Activated T-helper 9 cell treated with anti-CD3 and anti-CD28 coated beads, Interleukin-2, amount 50 U/mL, for 16 hours (primary cell): ENCODE data around the gene PCGF3.
"Not testable (repeated sequence)": the region's sequence is repeated elsewhere in the genome, so short reads cannot be mapped to it uniquely, and the experiment has no call there.

Source experiments
- DNase-seq: peaks from one replicate; pipeline ENCODE4 v3.0.0-alpha.2; 2020; ENCODE audit warnings: low read depth

Gene PCGF3

DNA sequence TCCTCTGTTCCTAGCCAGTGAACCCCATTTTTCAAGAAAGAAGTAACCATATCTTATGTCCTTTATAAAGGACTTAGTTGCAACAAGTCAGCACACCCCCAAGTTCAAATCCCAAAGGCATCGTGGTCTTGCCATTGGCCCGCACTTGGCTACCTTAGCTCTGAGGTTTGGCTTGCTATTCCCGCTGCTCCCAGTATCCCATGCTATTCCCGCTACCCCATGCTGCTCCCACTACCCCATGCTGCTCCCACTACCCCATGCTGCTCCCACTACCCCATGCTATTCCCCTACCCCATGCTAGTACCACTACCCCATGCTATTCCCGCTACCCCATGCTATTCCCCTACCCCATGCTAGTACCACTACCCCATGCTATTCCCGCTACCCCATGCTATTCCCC lies 37.4 kb upstream of the PCGF3 start:
- DNase-seq: not testable (repeated sequence)

DNA sequence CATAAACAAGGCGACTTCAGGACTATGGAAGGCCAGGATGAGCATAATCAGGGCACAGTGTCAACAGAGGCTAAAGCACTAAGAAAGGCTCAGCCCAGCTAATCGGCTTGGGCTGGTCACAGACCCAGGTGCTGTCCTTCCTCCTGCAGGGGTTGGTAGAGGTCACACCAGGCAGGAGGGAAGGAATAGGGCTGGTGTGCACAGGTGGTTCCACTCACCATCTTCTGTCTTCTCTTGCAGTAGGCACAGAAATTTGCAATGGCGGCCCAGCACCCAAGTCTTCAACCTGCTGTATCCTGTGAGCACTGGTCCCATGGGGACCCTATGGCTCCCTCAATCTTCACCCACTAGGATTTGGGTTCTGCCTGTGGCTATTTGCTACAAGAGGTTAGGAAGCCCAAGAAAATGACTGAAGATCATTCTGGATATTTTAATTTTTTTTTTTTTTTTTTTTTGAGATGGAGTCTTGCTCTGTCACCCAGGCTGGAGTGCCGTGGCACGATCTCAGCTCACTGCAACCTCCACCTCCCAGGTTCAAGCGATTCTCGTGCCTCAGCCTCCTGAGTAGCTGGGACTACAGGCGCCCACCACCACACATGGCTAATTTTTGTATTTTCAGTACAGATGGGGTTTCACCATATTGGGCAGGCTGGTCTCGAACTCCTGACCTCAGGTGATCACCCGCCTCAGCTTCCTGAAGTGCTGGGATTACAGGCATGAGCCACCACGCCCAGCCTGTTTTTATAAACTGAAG lies 35.6 kb upstream of the PCGF3 start:
- DNase-seq: not testable (repeated sequence)

DNA sequence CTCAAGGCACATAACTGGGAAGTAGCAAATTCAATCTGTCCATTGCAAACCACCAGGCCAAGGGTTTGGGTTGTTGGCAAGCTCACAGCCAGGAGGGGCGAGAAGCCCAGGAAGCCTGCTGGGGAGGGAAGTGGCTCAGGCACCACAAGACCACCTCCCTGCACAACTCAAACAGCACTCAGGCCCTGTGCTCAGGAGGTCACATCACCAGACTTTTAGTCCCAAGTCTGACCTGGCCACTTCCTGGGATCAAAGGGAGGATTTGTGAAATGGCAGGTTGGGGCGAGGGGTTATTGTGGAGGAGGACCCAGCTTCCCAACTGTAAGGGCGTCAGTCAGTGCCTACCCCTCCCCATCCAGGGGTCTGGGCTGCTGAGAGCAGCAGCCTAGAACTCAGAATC lies 33.9 kb upstream of the PCGF3 start:
- DNase-seq: no peak

DNA sequence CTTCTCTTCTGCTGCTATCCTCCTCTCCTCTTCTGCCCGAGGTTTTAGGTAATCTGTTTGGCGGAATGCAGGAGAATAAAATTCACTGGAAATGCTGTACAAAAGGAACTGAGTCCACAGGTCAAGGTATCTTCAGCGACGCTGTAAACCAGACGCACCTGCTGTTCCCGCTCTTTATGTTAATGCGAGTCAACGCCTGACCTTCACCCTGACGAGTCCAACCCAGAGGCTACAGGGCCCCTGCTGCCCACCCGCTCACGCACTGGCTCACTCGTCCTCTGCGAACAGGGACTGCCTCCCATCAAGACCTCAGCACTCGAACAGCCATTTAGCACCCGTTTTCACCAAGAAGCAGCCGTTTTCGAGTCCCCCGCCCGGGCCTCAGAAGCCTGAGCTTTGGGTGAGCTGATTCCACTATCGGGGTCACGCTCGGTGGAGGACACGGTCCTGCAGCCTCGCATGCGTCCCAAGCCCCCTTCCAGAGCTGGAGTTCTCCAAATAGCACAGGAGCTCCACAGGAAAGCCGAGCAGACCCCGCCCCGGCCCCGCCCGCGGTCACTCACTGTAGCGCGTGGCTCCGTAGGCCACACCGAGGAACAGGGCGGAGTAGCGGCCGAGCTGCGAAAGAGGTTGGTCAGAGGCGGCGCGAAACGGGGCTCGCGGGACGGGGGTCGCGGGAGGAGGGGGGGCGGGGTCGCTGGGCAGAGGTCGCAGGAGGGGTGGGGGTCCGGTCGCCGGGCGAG lies 32.1 kb upstream of the PCGF3 start:
- DNase-seq: no peak

DNA sequence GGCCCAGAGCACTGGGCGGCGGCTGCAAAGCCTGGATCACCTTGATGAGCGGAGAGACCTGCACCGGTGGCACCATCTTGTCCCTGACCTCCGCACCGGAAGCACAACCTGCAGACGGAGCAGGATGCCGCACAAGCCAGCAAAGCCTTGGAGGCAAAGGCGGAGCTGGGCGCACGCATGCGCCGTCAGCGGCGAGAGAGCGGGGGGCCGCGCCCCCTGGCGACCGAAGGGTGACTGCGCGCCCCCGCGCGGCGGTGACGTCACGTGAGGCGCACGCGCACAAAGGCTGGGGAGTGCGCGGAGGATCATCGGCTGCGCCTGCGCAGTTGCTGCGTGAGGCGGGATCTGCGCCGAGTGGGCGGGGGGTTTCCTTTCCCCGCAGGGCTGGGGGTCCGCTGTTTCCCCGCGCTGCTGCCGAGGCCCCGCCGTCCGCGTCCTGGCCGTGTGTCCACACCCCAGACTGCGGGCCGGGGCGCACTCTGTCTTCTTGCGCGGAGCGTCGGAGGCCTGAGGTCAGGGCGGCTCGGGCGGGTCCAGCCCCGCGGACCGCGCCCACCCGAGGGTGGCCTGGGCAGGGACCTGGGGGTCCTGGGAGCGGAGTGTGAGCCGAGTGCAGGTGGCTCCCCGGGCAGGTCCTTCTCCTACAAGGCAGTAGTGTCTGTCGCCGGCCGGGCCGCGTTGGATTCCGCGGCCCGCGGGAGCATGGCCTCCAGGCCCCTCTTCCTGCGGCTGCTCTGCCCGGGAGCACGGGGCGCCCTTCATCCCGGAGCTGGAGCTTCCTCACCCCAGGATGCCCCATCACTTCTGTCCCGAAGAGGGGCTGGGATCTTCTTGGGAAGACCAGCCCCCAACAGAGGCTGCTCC lies 31.2 kb upstream of the PCGF3 start, which contains the start of the genes ATP5ME and MYL5:
ATP5ME (minus strand) TSS at position 105 of the 864 bp plus-strand sequence; CDS start at position 76, 29 bp downstream.
MYL5 (plus strand) TSS at position 371 of the 864 bp plus-strand sequence. CDS start 3,485 bp downstream, outside the sequence.
- DNase-seq: peak; percentile 96

DNA sequence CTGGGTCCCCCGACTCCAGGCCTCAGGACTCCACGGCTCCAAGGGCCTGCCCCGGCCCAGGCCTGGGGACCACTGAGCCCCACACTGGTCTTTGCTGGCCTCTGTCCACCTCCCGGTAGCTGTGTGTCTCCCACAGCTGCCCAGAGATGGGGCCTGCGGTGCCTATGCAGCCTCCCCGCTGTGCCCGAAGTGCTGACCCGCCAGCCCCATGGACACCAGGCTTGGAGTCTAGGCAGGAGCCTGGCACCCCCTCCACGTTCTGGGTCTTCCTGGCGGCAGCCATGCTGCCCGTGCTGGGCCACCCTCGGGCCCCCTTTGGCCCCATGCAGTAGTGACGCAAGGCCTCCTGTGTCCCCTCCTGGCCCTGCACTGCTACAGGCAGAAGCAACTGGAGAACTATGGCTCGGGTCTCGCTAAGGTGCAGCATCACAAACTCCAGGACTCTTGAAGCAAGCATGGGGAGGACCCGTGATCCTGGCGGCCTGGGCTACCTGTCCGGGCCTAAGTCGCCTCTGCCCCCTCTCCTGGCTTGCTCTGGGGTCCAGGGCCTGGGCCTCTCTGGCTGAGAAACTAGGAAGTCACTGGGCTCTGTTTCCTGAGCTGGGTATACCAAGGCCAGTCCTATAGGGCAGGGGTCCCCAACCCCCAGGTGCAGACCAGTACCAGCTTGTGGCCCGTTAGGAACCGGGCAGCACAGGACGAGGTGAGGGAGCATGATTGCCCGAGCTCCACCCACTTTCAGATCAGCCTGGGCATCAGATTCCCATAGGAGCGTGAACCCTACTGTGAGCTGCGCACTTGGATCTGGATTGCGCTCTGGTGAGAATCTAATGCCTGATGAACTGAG lies 30.4 kb upstream of the PCGF3 start:
- no peak for DNase-seq

DNA sequence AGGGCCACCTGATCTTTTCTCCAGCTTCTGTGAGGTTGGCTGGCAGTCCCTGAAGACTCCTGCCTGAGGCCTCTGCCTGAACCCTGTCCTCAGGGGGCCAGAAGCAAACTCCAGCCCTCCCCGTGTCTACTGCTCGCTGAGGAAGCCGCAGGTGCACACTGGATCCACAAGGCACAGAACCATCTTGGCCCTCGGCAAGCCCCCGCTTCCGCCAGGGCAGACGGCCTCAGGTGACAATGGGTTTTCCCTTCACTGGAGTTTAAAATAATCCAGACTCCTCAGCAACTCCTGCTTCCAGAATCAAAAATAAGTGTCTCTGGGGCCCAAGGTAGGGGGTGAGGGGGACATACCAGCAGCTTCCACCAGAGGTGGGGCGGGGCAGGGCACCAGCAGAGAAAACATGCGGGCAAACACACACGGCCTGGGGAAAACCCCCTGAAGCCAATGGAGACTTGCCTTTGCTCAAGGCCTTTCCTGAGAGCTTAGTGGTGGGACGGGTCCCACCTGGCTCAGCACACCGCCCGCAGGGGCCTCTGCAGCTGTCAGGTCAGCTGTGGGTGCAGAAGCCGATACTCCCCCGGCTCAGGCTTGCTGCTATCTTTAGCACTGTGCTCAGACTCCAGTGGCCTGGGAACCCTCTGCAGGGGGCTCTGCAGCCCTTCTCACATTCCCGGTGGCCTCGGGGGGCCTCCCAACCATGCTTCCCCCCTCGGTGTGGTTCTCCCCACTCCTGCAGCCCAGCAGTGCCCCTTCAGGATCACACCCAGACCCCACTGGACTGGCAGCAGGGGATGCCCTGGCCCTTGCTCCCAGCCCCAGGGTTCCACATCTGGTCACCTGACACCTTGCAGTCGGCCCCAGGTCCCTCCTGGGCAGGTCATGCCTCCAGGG lies 29.4 kb upstream of the PCGF3 start:
- DNase-seq: no peak

DNA sequence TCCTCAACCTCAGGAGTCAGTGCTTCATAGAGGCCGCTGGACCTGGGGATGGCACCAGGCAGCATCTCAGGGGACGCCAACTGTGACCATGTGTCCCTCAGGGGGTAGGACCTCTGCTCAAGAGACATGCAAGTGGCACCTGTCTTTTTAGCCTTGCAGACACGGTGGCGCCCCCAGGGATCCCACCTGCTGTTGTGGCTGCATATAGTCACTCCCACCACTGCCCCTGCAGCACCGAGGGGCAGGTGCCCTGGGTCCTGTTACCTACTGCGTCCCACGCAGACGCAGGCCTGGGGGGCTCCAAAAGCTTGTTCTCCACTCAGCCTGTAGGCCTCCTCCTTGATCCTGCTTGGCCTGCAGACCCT lies 28.8 kb upstream of the PCGF3 start:
- DNase-seq: no peak

DNA sequence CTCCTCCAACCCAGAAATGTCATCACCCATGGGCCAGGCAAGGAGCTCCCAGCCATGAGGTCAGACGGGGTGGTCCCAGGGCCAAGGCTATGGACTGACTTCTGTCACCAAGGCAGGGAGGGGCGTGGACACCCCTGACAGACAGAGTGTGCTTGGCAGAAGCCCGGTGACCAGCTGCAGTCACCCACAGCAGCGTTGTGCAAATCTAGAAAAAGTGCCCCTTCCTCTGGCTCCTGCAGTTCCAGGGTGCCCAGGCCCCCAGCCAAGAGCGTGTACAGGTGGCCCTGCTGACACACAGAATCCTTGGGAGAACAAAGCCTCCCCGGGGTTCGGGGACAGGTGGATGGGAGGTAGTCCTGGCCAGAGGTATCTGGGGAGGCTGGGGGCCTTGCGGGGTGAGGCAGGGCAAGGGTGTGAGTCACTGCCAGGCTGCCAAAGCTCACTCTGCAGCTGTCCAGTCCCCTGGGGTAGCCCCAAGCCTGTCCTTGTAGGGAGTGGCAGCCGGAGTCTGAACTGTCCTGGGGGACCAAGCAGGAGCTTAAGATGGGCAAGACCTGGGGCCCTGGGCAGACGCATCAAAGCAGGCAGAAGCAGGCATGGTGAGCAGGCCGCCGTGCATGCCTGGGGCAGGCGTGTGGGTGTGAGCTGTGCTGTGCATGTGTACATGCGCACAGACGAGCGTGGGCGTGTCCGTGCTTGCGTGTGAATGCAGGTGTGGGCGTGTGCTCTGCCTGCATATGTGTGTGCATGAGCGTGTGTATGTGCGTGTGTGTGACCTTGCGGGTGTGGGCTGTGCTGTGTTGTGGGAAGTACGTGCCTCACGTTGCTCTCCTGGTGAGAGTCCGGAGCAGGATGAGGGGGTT lies 28.0 kb upstream of the PCGF3 start:
- no peak for DNase-seq

DNA sequence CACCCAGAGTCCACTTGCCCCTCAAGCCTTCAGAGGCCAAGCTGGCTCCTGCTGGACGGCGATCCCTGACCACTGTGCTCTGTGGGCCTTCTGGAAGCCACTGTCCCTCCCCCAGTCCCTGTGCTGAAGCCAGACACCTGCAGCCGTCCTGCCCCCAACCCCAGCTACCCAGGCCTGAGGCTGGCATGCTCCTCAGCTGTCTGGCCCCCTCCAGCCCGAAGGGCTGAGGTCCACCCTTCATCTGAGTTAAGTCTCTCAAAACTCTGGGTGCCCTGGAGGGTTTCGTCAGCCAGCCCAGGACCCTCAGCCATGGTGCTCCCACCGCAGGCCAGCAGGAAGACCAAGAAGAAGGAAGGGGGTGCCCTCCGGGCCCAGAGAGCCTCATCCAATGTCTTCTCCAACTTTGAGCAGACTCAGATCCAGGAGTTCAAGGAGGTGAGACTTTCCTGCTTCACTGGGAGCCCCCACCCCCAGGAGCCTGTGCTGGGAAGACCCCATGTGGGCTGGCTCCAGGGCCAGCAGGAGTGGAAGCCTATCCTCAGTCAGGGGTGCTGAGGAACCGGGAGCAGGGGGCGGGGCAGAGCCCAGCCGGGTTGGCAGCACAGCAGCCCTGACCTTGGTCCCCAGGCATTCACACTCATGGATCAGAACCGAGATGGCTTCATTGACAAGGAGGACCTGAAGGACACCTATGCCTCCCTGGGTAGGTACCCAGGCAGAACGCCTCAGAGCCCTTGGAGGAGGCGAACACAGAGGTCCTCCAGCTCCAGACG lies 27.1 kb upstream of the PCGF3 start:
- DNase-seq: no peak

DNA sequence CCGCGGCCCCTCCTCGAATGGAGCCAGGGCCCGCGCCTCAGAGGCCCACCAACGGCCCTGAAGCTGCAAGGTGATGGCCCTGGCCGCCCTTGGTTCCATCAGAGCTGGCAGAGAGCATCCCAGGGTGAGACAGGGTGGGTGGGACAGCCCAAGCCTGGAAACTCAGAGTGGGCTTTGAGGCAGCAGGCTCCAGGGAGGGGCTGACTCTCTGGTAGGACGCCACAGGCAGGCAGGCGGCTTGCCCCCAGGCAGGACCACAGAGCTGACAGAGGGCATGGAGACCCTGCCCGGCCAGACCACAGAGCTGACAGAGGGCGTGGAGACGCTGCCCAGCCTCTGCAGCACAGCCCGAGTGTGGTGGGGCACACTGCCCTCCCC lies 26.5 kb upstream of the PCGF3 start:
- no peak for DNase-seq

DNA sequence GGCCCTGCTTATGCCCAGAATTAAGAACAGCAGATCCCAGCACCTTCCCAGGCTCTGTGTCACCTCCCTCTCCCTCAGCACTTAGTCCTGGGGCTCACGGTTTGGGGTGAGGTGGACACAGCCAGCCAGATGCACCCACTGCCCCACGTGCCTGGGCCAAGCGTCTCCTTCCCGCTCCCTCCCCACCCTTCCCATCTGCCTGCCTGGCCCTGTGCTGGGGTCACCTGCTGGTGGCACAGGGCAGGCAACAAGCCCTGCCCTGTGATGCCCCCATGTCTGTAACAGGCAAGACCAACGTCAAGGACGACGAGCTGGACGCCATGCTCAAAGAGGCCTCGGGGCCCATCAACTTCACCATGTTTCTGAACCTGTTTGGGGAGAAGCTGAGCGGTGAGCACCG lies 26.0 kb upstream of the PCGF3 start:
- no peak for DNase-seq

DNA sequence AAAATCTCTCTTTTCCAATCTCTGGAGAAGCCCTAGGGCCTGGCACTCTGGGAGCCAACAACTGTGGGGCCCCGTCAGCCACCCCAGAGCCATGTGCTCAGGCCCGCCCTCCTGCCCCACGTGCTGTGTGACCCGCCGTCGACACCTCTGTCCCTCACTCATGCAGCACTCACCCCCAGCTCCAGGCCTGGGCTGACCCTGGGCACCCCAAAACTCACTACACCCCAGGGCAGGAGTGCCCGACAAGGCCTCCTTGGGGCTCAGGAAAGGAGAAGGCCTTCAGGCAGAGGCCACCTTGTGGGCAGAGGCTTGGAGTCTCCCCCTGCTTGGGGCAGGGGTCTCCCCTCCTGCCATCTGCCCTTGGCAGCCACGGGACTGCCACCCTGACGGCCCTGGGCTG lies 25.5 kb upstream of the PCGF3 start:
- DNase-seq: no peak

DNA sequence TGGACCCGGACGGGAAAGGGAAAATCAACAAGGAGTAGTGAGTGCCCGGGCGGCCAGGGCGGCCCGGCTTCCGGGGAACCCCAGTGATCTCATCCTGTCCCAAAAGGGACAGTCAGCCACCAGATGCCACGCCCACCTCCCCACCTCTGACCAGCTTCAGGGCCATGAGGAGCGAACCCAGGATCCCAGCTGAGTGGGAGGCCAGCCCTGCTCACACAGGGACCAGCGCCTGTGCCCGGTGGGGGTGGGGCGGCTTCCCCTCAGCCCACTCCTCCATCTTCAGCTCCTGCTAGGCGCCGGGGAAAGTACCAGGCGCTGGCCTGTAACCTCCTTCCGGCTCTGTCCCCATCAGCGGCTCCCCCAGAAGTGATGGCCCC lies 25.1 kb upstream of the PCGF3 start:
- DNase-seq: no peak

DNA sequence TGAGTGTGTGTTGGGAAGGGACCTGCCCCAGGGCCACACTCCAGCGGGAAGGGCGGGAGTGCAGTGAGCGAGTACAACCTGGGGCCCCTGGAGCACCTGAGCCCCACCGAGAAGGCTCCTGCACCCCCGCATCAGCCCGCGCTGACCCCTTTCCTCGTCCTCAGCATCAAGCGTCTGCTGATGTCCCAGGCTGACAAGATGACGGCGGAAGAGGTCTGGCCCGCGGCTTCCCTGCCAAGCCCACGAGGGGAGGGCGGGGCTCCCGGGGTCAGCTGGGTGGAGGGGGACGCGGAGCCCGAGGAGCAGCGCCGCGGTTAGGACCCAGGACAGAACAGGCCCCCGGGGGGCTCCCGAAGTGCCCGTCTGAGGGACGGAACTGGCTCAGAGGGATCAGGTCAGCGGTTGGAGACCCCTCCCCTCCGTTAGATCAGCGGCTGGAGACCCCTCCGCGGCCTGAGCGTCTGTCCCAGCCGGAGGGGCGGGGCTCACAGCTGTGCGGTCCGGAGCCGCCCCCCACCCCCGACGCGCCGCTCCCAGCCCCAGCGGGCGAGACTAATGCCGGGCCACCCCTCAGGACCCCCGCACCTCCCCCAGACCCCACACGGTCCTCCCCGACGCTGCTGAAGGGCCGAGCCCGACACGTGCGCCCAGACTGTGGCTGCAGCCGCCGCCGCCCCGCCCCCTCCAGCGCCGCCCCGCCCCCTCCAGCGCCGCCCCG lies 24.5 kb upstream of the PCGF3 start:
- no peak for DNase-seq

DNA sequence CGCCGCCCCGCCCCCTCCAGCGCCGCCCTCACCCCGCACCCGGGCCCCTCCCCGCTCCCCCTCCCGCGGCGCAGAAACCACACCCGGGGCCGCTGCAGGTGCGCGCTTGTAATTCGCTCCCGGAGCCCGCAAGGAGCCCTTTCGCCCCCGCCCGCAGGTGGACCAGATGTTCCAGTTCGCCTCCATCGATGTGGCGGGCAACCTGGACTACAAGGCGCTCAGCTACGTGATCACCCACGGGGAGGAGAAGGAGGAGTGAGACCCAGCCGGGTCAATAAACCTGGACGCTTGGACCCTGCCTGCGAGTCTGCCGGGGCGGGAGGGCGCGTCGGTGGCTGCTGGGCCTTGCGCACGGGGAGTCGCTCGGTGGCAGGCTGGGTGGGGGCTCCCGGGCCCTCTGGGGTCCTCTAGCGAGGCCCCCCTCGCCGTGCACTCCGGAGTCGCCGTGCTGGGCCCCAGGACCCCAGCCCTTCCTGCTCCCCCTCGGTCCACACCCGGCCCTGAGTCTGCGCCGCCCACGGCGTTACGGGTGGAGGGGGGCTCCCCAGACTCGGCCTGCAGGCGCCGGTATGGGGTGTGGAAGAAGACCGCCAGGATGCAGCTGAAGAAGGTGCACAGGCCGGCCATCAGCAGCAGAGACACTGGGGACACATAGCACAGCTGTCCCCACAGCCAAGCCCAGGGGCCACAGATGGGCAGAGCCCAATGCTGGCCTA lies 23.7 kb upstream of the PCGF3 start:
- no peak for DNase-seq

DNA sequence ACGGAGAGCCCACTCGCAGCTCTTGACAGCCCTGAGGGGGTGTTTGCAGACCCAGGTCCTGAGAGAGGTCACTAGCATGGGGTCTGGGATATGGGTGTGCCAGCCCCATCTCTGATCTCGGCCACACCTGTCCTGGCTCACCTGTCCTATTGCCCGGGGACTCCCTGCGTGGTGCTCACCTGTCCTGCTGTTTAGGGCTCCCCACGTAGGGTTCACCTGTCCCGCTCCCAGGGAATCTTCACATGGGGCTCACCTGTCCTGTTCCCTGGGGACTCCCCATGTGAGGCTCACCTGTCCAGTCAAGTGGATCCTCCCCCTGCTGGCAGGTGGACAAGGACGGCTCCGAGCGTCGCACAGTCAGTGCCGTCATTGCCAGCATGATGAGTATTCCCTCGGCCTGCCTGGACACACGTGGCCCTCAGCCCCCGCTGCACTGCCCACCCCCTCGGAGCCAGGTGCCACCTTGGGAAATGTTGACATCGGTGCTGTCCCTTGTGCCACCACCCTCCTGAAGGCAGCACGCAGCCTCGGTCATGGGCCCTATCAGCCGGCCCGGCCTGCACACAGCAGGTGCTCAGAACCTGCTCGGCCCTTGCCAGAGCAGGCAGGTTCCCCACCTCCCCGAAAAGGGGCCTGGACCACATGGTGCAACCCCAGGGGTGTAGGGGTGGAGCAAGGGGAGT lies 23.0 kb upstream of the PCGF3 start:
- DNase-seq: no peak
